Measurements from ENCODE around the gene ZCCHC14. TPM values are rescaled to one million over a fixed set of nuclear protein-coding genes. Genes with fewer than 3 reads are reported as not detected.

ZCCHC14 gene
- total RNA-seq, 1 experiment from 2014 or later = 30.3 TPM

- no TSS peak for BruUV-seq (replicated peaks)
- no peak for TF ChIP-seq CTCF (conservative IDR thresholded peaks at IDR 0.05; ENCODE audit: low read depth, low read length)
- TF ChIP-seq EZH2 (IDR thresholded peaks at IDR 0.05; ENCODE audit: borderline replicate concordance, low read depth, low read length, poor library complexity, severe bottlenecking) = no peak
- ChIA-PET POLR2A (ENCODE audit: low non-redundant PET) (no interaction called here), CTCF (no interaction called here)
- intact Hi-C loops (cut with micrococcal nuclease; ENCODE audit: unreplicated experiment) = no loop called here
- no peak for DNase-seq (ENCODE audit: low spot score)
- Histone ChIP-seq H3K27me3 (replicated peaks; ENCODE audit: insufficient read depth, low read depth, low read length, poor library complexity) (no peaks in the 10 kb centered on the region), H3K36me3 (ENCODE audit: insufficient read depth, low read length, poor library complexity, severe bottlenecking) (no peaks in the 10 kb centered on the region), H3K9me3 (ENCODE audit: low read depth, low read length, poor library complexity, severe bottlenecking) (no peaks in the 10 kb centered on the region), H3K27ac (ENCODE audit: low read depth, low read length, poor library complexity, severe bottlenecking) (peak overlapping the region; percentile 77), H3K4me3 (ENCODE audit: low read depth, low read length, poor library complexity, severe bottlenecking) (no peak overlapping the region), H3K4me1 (ENCODE audit: insufficient read depth, low read length, poor library complexity, severe bottlenecking) (peaks cover 43% of the 10 kb centered on the region)
Measured at GRCh38 chr16:87465879-87466278, 26.9 kb downstream of the ZCCHC14 start.

GRCh38 chr16:87465306-87465705, 27.5 kb downstream of the ZCCHC14 start:
- intact Hi-C loops (cut with micrococcal nuclease; ENCODE audit: unreplicated experiment) = no loop called here
- H3K27ac ChIP-seq (ENCODE audit: low read depth, low read length, poor library complexity, severe bottlenecking) = peak overlapping the region; percentile 77
- H3K9me3 ChIP-seq (ENCODE audit: low read depth, low read length, poor library complexity, severe bottlenecking) = no peaks in the 10 kb centered on the region
- no TSS peak for BruUV-seq (replicated peaks)
- no peaks in the 10 kb centered on the region for H3K36me3 ChIP-seq (ENCODE audit: insufficient read depth, low read length, poor library complexity, severe bottlenecking)
- CTCF ChIA-PET = no interaction called here
- peak; percentile 46 for DNase-seq (ENCODE audit: low spot score)
- H3K4me3 ChIP-seq (ENCODE audit: low read depth, low read length, poor library complexity, severe bottlenecking) = no peak overlapping the region
- POLR2A ChIA-PET (ENCODE audit: low non-redundant PET) = no interaction called here
- H3K27me3 ChIP-seq (replicated peaks; ENCODE audit: insufficient read depth, low read depth, low read length, poor library complexity) = no peaks in the 10 kb centered on the region
- H3K4me1 ChIP-seq (ENCODE audit: insufficient read depth, low read length, poor library complexity, severe bottlenecking) = peaks cover 42% of the 10 kb centered on the region
- TF ChIP-seq CTCF (conservative IDR thresholded peaks at IDR 0.05; ENCODE audit: low read depth, low read length) (no peak), EZH2 (IDR thresholded peaks at IDR 0.05; ENCODE audit: borderline replicate concordance, low read depth, low read length, poor library complexity, severe bottlenecking) (no peak)

GRCh38 chr16:87464691-87465300, 28.0 kb downstream of the ZCCHC14 start:
- Histone ChIP-seq H3K36me3 (ENCODE audit: insufficient read depth, low read length, poor library complexity, severe bottlenecking) (no peaks in the 10 kb centered on the region), H3K4me3 (ENCODE audit: low read depth, low read length, poor library complexity, severe bottlenecking) (no peak overlapping the region), H3K4me1 (ENCODE audit: insufficient read depth, low read length, poor library complexity, severe bottlenecking) (peaks cover 40% of the 10 kb centered on the region), H3K27me3 (replicated peaks; ENCODE audit: insufficient read depth, low read depth, low read length, poor library complexity) (no peaks in the 10 kb centered on the region), H3K9me3 (ENCODE audit: low read depth, low read length, poor library complexity, severe bottlenecking) (no peaks in the 10 kb centered on the region), H3K27ac (ENCODE audit: low read depth, low read length, poor library complexity, severe bottlenecking) (peak overlapping the region; percentile 77)
- intact Hi-C loops (cut with micrococcal nuclease; ENCODE audit: unreplicated experiment) = no loop called here
- TF ChIP-seq EZH2 (IDR thresholded peaks at IDR 0.05; ENCODE audit: borderline replicate concordance, low read depth, low read length, poor library complexity, severe bottlenecking) (no peak), CTCF (conservative IDR thresholded peaks at IDR 0.05; ENCODE audit: low read depth, low read length) (no peak)
- CTCF ChIA-PET = no interaction called here
- DNase-seq (ENCODE audit: low spot score) = no peak
- BruUV-seq (replicated peaks) = no TSS peak
- POLR2A ChIA-PET (ENCODE audit: low non-redundant PET) = no interaction called here
